ENCODE results near the gene PLCH2. TPM values are rescaled to one million over a fixed set of nuclear protein-coding genes. Genes with fewer than 3 reads are reported as not detected.
A peak's percentile ranks its signal among the peaks of the same experiment; 100 is the strongest.

The PLCH2 gene
- polyA plus RNA-seq, 1 of the 3 experiments (the other 2 are of a cell fraction), result 0.08 TPM

GRCh38 chr1:2546515-2547209 lies 70.6 kb downstream of the PLCH2 start:
- ChIA-PET CTCF (interaction anchor here (0.6 to 5.1 kb wide), 35 partner anchors 9 to 352 kb away, joined by 3 to 53 read pairs (median 7); partner anchors contain the start of genes FAAP20, HES5, PANK4 and PEX10), POLR2A (interaction anchor here (0.8 to 1.8 kb wide), 7 partner anchors 13 to 87 kb away, joined by 3 to 8 read pairs (median 5); no protein-coding TSS in a partner anchor)
- Histone ChIP-seq H3K4me1 (ENCODE audit: control insufficient read depth in 1 of 2, insufficient read depth in 2 of 2, low read depth in 1 of 2, low read length in 1 of 2) (peaks cover 0 to 56% of the 10 kb centered on the region in 2 experiments; a peak in 1 of 4 replicates), H3K27ac (ENCODE audit: low read depth in 2 of 2, low read length in 1 of 2) (peak overlapping the region in 1 of 2 experiments; percentile 82; a peak in 2 of 4 replicates), H3K4me3 (ENCODE audit: low read depth in 2 of 2, low read length in 1 of 2) (peak overlapping the region; percentile 59), H4K20me1 (ENCODE audit: insufficient read depth) (no peaks in the 10 kb centered on the region), H3K36me3 (replicated peaks in 1 of 2; ENCODE audit: control insufficient read depth in 1 of 2, insufficient read depth in 2 of 2, low read length in 1 of 2) (no peaks in the 10 kb centered on the region), H3F3A (replicated peaks; ENCODE audit: insufficient read depth) (no peaks in the 10 kb centered on the region), H3K9ac (peak overlapping the region; percentile 65; the same call in 1 of the 2 replicates), H2AFZ (ENCODE audit: low read depth) (peak overlapping the region; percentile 51; the same call in 1 of the 2 replicates), H3K9me3 (no peaks in the 10 kb centered on the region), H3K79me2 (ENCODE audit: insufficient read depth) (no peaks in the 10 kb centered on the region), H3K27me3 (ENCODE audit: insufficient read depth) (no peaks in the 10 kb centered on the region), H3K9me2 (no peaks in the 10 kb centered on the region), H3K4me2 (peak overlapping the region; percentile 88)
- TF ChIP-seq RCOR1 (IDR thresholded peaks at IDR 0.05; ENCODE audit: low read length) (0 out of 2 replicates have a peak, but pooled peaks have one; percentile 21), CTCF (IDR thresholded peaks at IDR 0.05) (0 out of 2 replicates have a peak, but pooled peaks have one; percentile 11), IRF3 (IDR thresholded peaks at IDR 0.05; ENCODE audit: low read depth, low read length) (no peak), MAX (IDR thresholded peaks at IDR 0.05; ENCODE audit: low read depth) (0 out of 2 replicates have a peak, but pooled peaks have one; percentile 6), USF2 (IDR thresholded peaks at IDR 0.05; ENCODE audit: borderline replicate concordance, low read depth, low read length) (no peak), GABPA (IDR thresholded peaks at IDR 0.05; ENCODE audit: low read depth) (0 out of 2 replicates have a peak, but pooled peaks have one; percentile 21), TEAD4 (IDR thresholded peaks at IDR 0.05; ENCODE audit: borderline replicate concordance, insufficient read depth) (no peak), FOSL2 (IDR thresholded peaks at IDR 0.05; ENCODE audit: borderline replicate concordance, low read depth) (no peak)
- DNase-seq, result peak; percentile 92
- 3% methylated on average over 14 of the region's 52 CpGs for WGBS (ENCODE audit: low lambda C conversion rate)
